Upper lobe of right lung (tissue), 1 donor: Measurements from ENCODE around the gene ADIPOR2. TPM values are rescaled to one million over a fixed set of nuclear protein-coding genes. Genes with fewer than 3 reads are reported as not detected.

Experiments
- ATAC-seq: fragments of 200-7000 bp; cut with Tn5 transposase; one replicate; pipeline ENCODE4 v1.9.1; 2020; ENCODE audit warnings: mild to moderate bottlenecking, moderate library complexity
- DNase-seq: peaks from one replicate; pipeline ENCODE4 v3.0.0-alpha.2; 2020
- H3K27ac ChIP-seq: fragments of 200-600 bp; one replicate; pipeline ENCODE4 v1.8.0; 2022
- H3K27me3 ChIP-seq: fragments of 200-600 bp; one replicate; pipeline ENCODE4 v1.8.0; 2022; ENCODE audit warnings: mild to moderate bottlenecking
- H3K36me3 ChIP-seq: fragments of 200-600 bp; one replicate; pipeline ENCODE4 v1.8.0; 2022
- H3K4me1 ChIP-seq: fragments of 200-600 bp; one replicate; pipeline ENCODE4 v1.8.0; 2022
- H3K4me3 ChIP-seq: fragments of 200-600 bp; one replicate; pipeline ENCODE4 v1.8.0; 2022; ENCODE audit warnings: mild to moderate bottlenecking
- H3K9me3 ChIP-seq: fragments of 200-600 bp; one replicate; pipeline ENCODE4 v1.8.0; 2022
- intact Hi-C: fragments of 100-400 bp; cut with DNase I; formaldehyde crosslinking; loops from one replicate; pipeline ENCODE4 v1.11.0; 2022
- total RNA-seq: library from RNA; stranded (reverse); fragmentation: NEBNext Ultra II Directional; extraction: Animal tissue kit (Norgen Biotek cat#: 25700); gene quantifications from one replicate; pipeline ENCODE4 v1.2.1, GENCODE V29; 2021
- TF ChIP-seq, protein P1 (sequence below): fragments of 200-600 bp; IDR thresholded peaks from one replicate; pipeline ENCODE4 v1.8.0; 2022; ENCODE audit warnings: antibody characterized with exemption
- donor health status: DM: no; HTN: yes; CAD: no; lungs with severe emphysema.

The ADIPOR2 gene
- total RNA-seq, 1 donor from 2014 or later = 96.0 TPM

DNA sequence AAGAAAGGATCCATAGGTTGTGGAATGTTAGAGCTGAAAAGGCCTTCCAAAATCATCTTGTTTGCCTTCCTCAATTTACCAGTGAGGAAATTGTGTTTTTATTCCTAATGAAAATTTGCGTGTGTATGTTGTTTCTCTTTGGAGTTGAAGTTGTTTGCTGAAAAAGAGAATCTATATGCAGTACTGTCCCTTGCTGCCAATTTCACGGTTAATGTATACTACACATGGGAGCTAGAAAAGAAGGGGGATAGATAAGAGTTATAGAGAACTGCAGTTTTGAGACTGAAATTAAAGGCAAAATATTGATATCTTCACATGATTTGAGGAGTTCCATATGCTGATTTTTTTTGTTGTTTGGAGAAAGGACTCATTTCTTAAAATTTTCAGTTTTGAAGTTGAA lies 67.5 kb downstream of the ADIPOR2 start:
- no peak for ATAC-seq
- TF ChIP-seq, protein P1, sequence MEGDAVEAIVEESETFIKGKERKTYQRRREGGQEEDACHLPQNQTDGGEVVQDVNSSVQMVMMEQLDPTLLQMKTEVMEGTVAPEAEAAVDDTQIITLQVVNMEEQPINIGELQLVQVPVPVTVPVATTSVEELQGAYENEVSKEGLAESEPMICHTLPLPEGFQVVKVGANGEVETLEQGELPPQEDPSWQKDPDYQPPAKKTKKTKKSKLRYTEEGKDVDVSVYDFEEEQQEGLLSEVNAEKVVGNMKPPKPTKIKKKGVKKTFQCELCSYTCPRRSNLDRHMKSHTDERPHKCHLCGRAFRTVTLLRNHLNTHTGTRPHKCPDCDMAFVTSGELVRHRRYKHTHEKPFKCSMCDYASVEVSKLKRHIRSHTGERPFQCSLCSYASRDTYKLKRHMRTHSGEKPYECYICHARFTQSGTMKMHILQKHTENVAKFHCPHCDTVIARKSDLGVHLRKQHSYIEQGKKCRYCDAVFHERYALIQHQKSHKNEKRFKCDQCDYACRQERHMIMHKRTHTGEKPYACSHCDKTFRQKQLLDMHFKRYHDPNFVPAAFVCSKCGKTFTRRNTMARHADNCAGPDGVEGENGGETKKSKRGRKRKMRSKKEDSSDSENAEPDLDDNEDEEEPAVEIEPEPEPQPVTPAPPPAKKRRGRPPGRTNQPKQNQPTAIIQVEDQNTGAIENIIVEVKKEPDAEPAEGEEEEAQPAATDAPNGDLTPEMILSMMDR = no peak
- peaks cover 33% of the 10 kb centered on the region for H3K36me3 ChIP-seq
- no peaks in the 10 kb centered on the region for H3K27me3 ChIP-seq
- intact Hi-C loops = no loop called here
- H3K4me1 ChIP-seq = no peaks in the 10 kb centered on the region
- no peak overlapping the region for H3K4me3 ChIP-seq
- no peaks in the 10 kb centered on the region for H3K9me3 ChIP-seq
- H3K27ac ChIP-seq = no peak overlapping the region
- DNase-seq = no peak

GRCh38 chr12:1758887-1759286 lies 68.0 kb downstream of the ADIPOR2 start:
- Histone ChIP-seq H3K27ac (no peak overlapping the region), H3K4me3 (no peak overlapping the region), H3K4me1 (no peaks in the 10 kb centered on the region), H3K9me3 (no peaks in the 10 kb centered on the region), H3K27me3 (no peaks in the 10 kb centered on the region), H3K36me3 (peaks cover 33% of the 10 kb centered on the region)
- ATAC-seq (no peak), DNase-seq (no peak)
- TF ChIP-seq, protein P1 = no peak
- intact Hi-C loops = no loop called here

GRCh38 chr12:1760566-1761382 lies 69.9 kb downstream of the ADIPOR2 start:
- H3K36me3 ChIP-seq = peaks cover 17% of the 10 kb centered on the region
- ATAC-seq = peak; percentile 46
- TF ChIP-seq, protein P1 = no peak
- no peak overlapping the region for H3K27ac ChIP-seq
- no peak overlapping the region for H3K4me3 ChIP-seq
- H3K9me3 ChIP-seq = no peaks in the 10 kb centered on the region
- intact Hi-C loops = no loop called here
- no peaks in the 10 kb centered on the region for H3K4me1 ChIP-seq
- DNase-seq = no peak
- H3K27me3 ChIP-seq = no peaks in the 10 kb centered on the region

GRCh38 chr12:1761857-1762256 lies 71.0 kb downstream of the ADIPOR2 start:
- H3K27ac ChIP-seq = no peak overlapping the region
- no peaks in the 10 kb centered on the region for H3K27me3 ChIP-seq
- peaks cover 13% of the 10 kb centered on the region for H3K36me3 ChIP-seq
- no peak overlapping the region for H3K4me3 ChIP-seq
- TF ChIP-seq, protein P1 = no peak
- H3K4me1 ChIP-seq = no peaks in the 10 kb centered on the region
- no peaks in the 10 kb centered on the region for H3K9me3 ChIP-seq
- intact Hi-C loops = no loop called here
- no peak for DNase-seq
- ATAC-seq = no peak

- DNase-seq = no peak
- peak; percentile 78 for ATAC-seq
- TF ChIP-seq, protein P1 = no peak
- Histone ChIP-seq H3K36me3 (peaks cover 4% of the 10 kb centered on the region), H3K27me3 (no peaks in the 10 kb centered on the region), H3K4me3 (no peak overlapping the region), H3K9me3 (no peaks in the 10 kb centered on the region), H3K27ac (no peak overlapping the region), H3K4me1 (no peaks in the 10 kb centered on the region)
- intact Hi-C loops = no loop called here
Measured at GRCh38 chr12:1763153-1763552, 72.3 kb downstream of the ADIPOR2 start.
